SK-MEL-5 (cell line): ENCODE measurements around the gene UST. TPM values are rescaled to one million over a fixed set of nuclear protein-coding genes. Genes with fewer than 3 reads are reported as not detected.
A peak's percentile ranks its signal among the peaks of the same experiment; 100 is the strongest.
"Not testable (repeated sequence)": the region's sequence is repeated elsewhere in the genome, so short reads cannot be mapped to it uniquely, and the experiment has no call there.

Experiments used
- DNase-seq: peaks from one replicate; pipeline ENCODE4 v3.0.0-alpha.2; 2016; ENCODE audit warnings: low read depth, low spot score
- in situ Hi-C: cut with HindIII; loops from 2 replicates; pipeline ENCODE4 v1.10.0; 2016; ENCODE audit warnings: low sequenced_read_pairs, high pct_unique_total_duplicates, low pct_unique_long_range_greater_than_20kb
- total RNA-seq: library from RNA; depleted of rRNA; stranded (reverse); fragments of >200 nt; shearing (Covaris generic); gene quantifications from 2 replicates; pipeline ENCODE4 v1.2.3, GENCODE V29; 2014

The UST gene
- total RNA-seq, 1 experiment from 2014 or later: 15.0 TPM

- no peak for DNase-seq
- in situ Hi-C loops: no loop called here
Observed at GRCh38 chr6:148868314-148868713, 121.5 kb downstream of the UST start.

- in situ Hi-C loops: no loop called here
- DNase-seq: no peak
Observed at GRCh38 chr6:148868901-148869300, 122.1 kb downstream of the UST start.

GRCh38 chr6:148869585-148869984 lies 122.8 kb downstream of the UST start:
- DNase-seq: no peak

GRCh38 chr6:148873154-148873553 lies 126.3 kb downstream of the UST start:
- no peak for DNase-seq
- in situ Hi-C loops: no loop called here

More at GRCh38 chr6:148869585-148869984, 122.8 kb downstream of the UST start:
- in situ Hi-C loops: no loop called here

- in situ Hi-C loops: no loop called here
- DNase-seq: no peak
Observed at GRCh38 chr6:148873868-148874267, 127.0 kb downstream of the UST start.

- peak; percentile 7 for DNase-seq
- in situ Hi-C loops: no loop called here
Observed at GRCh38 chr6:148874698-148875293, 128.0 kb downstream of the UST start.

GRCh38 chr6:148878683-148879082 lies 131.9 kb downstream of the UST start:
- DNase-seq: no peak
- in situ Hi-C loops: no loop called here

- in situ Hi-C loops, DNase-seq: not testable (repeated sequence)
Observed at GRCh38 chr6:148880742-148881141, 133.9 kb downstream of the UST start.

GRCh38 chr6:148881593-148882311 lies 134.9 kb downstream of the UST start:
- DNase-seq: no peak
- in situ Hi-C loops: no loop called here

- in situ Hi-C loops: no loop called here
- no peak for DNase-seq
Observed at GRCh38 chr6:148883270-148883669, 136.4 kb downstream of the UST start.

- in situ Hi-C loops: no loop called here
Observed at GRCh38 chr6:148884461-148884860, 137.6 kb downstream of the UST start.

GRCh38 chr6:148885136-148885865 lies 138.5 kb downstream of the UST start:
- in situ Hi-C loops: no loop called here
- DNase-seq: no peak

More at GRCh38 chr6:148884461-148884860, 137.6 kb downstream of the UST start:
- DNase-seq: no peak

- in situ Hi-C loops: no loop called here
- no peak for DNase-seq
Observed at GRCh38 chr6:148885925-148886845, 139.4 kb downstream of the UST start.

GRCh38 chr6:148887181-148887580 lies 140.4 kb downstream of the UST start:
- no peak for DNase-seq
- in situ Hi-C loops: no loop called here

GRCh38 chr6:148888856-148889255 lies 142.0 kb downstream of the UST start:
- in situ Hi-C loops: no loop called here
- no peak for DNase-seq

- no peak for DNase-seq
- in situ Hi-C loops: no loop called here
Observed at GRCh38 chr6:148890096-148890495, 143.3 kb downstream of the UST start.

- in situ Hi-C loops: no loop called here
- no peak for DNase-seq
Observed at GRCh38 chr6:148890652-148891404, 144.0 kb downstream of the UST start.
